Smooth muscle cell (in vitro differentiated cells): ENCODE results near the gene EDN3. TPM values are rescaled to one million over a fixed set of nuclear protein-coding genes. Genes with fewer than 3 reads are reported as not detected.

Source experiments
- DNase-seq: peaks from one replicate; lab custom pipeline; 2025; ENCODE audit not compliant: unreplicated experiment; lab: John Stamatoyannopoulos, UW
- H2AFZ ChIP-seq: fragments of 200-600 bp; sonication (generic); 2 replicates; pipeline ENCODE4 v1.6.0; 2016; ENCODE audit warnings: antibody characterized with exemption, low read depth, mild to moderate bottlenecking
- H3F3A ChIP-seq: fragments of 200-600 bp; sonication (generic); 2 replicates; pipeline ENCODE4 v1.6.0; 2017; ENCODE audit warnings: antibody characterized with exemption, low read depth
- H3K27ac ChIP-seq: fragments of 200-600 bp; sonication (generic); 2 replicates; pipeline ENCODE4 v1.5.1; 2016; ENCODE audit warnings: low read depth, mild to moderate bottlenecking
- H3K27me3 ChIP-seq: fragments of 200-600 bp; sonication (generic); 2 replicates; pipeline ENCODE4 v1.6.1; 2016; ENCODE audit warnings: low read depth, mild to moderate bottlenecking
- H3K36me3 ChIP-seq: fragments of 200-600 bp; sonication (generic); 2 replicates; pipeline ENCODE4 v1.5.1; 2016; ENCODE audit warnings: low read depth
- H3K4me1 ChIP-seq: fragments of 200-600 bp; sonication (generic); 2 replicates; pipeline ENCODE4 v1.5.1; 2016; ENCODE audit warnings: low read depth
- H3K4me2 ChIP-seq: fragments of 200-600 bp; sonication (generic); 2 replicates; pipeline ENCODE4 v1.6.0; 2016; ENCODE audit warnings: mild to moderate bottlenecking
- H3K4me3 ChIP-seq: fragments of 200-600 bp; sonication (generic); 2 replicates; pipeline ENCODE4 v1.5.1; 2016; ENCODE audit warnings: mild to moderate bottlenecking
- H3K79me2 ChIP-seq: fragments of 200-600 bp; sonication (generic); 2 replicates; pipeline ENCODE4 v1.6.0; 2016; ENCODE audit warnings: low read depth, mild to moderate bottlenecking
- H3K9ac ChIP-seq: fragments of 200-600 bp; sonication (generic); 2 replicates; pipeline ENCODE4 v1.6.0; 2016; ENCODE audit warnings: low read depth
- H3K9me3 ChIP-seq: fragments of 200-600 bp; sonication (generic); replicated peaks from 2 replicates; pipeline ENCODE4 v1.5.1; 2016; ENCODE audit warnings: low read depth
- H4K20me1 ChIP-seq: fragments of 200-600 bp; sonication (generic); 2 replicates; pipeline ENCODE4 v1.6.0; 2016; ENCODE audit warnings: low read depth
- WGBS: methylation state at CpG from one replicate; pipeline ENCODE4 v1.1.7; 2016; ENCODE audit warnings: low lambda C conversion rate; 5-methylcytosine and 5-hydroxymethylcytosine counted together
- polyA plus RNA-seq: library from polyadenylated mRNA; unstranded; fragments of >200 nt; fragmentation: Nextera tagmentation; extraction: Ambion mirVana; gene quantifications from 2 replicates; pipeline ENCODE4 v1.2.1, GENCODE V29; 2016
- total RNA-seq: library from RNA; depleted of rRNA; stranded (reverse); fragments of >200 nt; gene quantifications from 2 replicates; pipeline ENCODE4 v1.2.3, GENCODE V29; 2014
- TF ChIP-seq, protein P1 (sequence below): fragments of 200-600 bp; sonication (generic); IDR thresholded peaks from 2 replicates; pipeline ENCODE4 v1.5.1; 2017; ENCODE audit warnings: borderline replicate concordance, mild to moderate bottlenecking, antibody characterized with exemption; ENCODE audit not compliant: insufficient read depth, poor library complexity, severe bottlenecking

The EDN3 gene
- total and polyA plus RNA-seq, 2 experiments from 2014 or later: not detected

GRCh38 chr20:59268870-59269269 is 31.5 kb upstream of the EDN3 start:
- Histone ChIP-seq H3K36me3 (no peaks in the 10 kb centered on the region), H3K79me2 (no peaks in the 10 kb centered on the region), H4K20me1 (no peaks in the 10 kb centered on the region), H3K4me1 (peaks cover 6% of the 10 kb centered on the region), H3K27ac (no peak overlapping the region), H3K27me3 (peaks cover 80% of the 10 kb centered on the region), H3K4me3 (no peak overlapping the region), H2AFZ (no peak overlapping the region), H3F3A (no peaks in the 10 kb centered on the region), H3K4me2 (no peak overlapping the region), H3K9me3 (no peaks in the 10 kb centered on the region), H3K9ac (no peak overlapping the region)
- no peak for DNase-seq
- 34% methylated on average over 3 of the region's 3 CpGs for WGBS
- TF ChIP-seq, protein P1, sequence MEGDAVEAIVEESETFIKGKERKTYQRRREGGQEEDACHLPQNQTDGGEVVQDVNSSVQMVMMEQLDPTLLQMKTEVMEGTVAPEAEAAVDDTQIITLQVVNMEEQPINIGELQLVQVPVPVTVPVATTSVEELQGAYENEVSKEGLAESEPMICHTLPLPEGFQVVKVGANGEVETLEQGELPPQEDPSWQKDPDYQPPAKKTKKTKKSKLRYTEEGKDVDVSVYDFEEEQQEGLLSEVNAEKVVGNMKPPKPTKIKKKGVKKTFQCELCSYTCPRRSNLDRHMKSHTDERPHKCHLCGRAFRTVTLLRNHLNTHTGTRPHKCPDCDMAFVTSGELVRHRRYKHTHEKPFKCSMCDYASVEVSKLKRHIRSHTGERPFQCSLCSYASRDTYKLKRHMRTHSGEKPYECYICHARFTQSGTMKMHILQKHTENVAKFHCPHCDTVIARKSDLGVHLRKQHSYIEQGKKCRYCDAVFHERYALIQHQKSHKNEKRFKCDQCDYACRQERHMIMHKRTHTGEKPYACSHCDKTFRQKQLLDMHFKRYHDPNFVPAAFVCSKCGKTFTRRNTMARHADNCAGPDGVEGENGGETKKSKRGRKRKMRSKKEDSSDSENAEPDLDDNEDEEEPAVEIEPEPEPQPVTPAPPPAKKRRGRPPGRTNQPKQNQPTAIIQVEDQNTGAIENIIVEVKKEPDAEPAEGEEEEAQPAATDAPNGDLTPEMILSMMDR: no peak

DNA sequence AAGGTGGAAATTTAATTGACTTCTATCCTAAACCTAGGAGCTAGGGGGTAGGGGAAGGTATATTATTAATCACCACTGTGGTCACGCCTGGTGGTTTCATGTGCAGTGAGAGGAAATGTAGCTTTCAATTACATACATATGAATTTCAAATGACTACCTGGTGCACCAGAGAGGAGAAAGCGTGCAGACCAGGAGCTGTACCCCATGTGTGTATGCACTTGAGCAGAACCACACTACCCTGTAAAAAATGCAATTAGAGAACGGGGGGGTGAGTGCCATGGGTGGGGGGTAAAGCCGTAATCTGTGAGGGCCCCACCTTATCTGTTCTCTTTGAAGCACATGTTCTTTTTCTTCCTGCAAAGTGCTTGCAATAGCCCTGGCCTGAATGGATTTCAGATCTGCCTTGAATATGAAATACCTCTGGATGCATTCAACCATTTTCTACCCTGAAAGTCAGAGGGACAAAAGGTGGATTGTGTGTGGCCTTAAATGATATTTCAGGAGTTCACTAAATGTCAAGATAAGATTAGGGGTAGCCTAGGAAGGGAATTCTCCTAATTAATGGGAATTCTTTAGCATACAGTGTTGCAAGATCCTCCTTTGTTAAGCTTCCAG is 30.9 kb upstream of the EDN3 start:
- H3K4me1 ChIP-seq: peaks cover 6% of the 10 kb centered on the region
- no peaks in the 10 kb centered on the region for H3F3A ChIP-seq
- H3K4me3 ChIP-seq: no peak overlapping the region
- no peak overlapping the region for H3K9ac ChIP-seq
- H3K36me3 ChIP-seq: no peaks in the 10 kb centered on the region
- 53% methylated on average over 4 of the region's 4 CpGs for WGBS
- no peak for DNase-seq
- TF ChIP-seq, protein P1: no peak
- no peaks in the 10 kb centered on the region for H3K9me3 ChIP-seq
- no peaks in the 10 kb centered on the region for H3K79me2 ChIP-seq
- H2AFZ ChIP-seq: no peak overlapping the region
- no peak overlapping the region for H3K4me2 ChIP-seq
- no peak overlapping the region for H3K27ac ChIP-seq
- peaks cover 80% of the 10 kb centered on the region for H3K27me3 ChIP-seq
- H4K20me1 ChIP-seq: no peaks in the 10 kb centered on the region

DNA sequence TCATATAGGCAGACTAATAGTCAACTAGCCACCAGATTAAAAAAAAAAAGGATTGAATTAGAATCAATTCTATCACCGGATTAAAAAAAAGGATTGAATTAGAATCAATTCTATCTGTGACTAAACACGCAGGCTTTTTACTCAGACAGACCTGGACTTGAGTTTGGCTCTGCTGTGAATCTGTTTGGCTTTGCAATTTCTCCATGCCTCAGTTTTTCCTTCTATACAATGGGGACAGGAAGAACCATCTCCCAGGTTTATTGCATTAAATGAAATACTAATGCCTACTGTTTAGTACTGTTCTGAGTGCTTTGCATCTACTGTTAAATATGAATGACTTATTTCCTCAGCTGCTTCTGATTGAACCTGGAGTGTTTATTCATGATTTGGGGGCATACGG is 30.0 kb upstream of the EDN3 start:
- H3K4me2 ChIP-seq: no peak overlapping the region
- peaks cover 6% of the 10 kb centered on the region for H3K4me1 ChIP-seq
- no peak for DNase-seq
- H3K79me2 ChIP-seq: no peaks in the 10 kb centered on the region
- no peak overlapping the region for H3K9ac ChIP-seq
- H2AFZ ChIP-seq: no peak overlapping the region
- 95% methylated on average over 3 of the region's 3 CpGs for WGBS
- no peak overlapping the region for H3K4me3 ChIP-seq
- no peaks in the 10 kb centered on the region for H3F3A ChIP-seq
- TF ChIP-seq, protein P1: no peak
- H3K36me3 ChIP-seq: no peaks in the 10 kb centered on the region
- H4K20me1 ChIP-seq: no peaks in the 10 kb centered on the region
- H3K27ac ChIP-seq: no peak overlapping the region
- H3K9me3 ChIP-seq: no peaks in the 10 kb centered on the region
- H3K27me3 ChIP-seq: peaks cover 75% of the 10 kb centered on the region

- no peak overlapping the region for H3K4me2 ChIP-seq
- no peak overlapping the region for H2AFZ ChIP-seq
- H3K27me3 ChIP-seq: peaks cover 52% of the 10 kb centered on the region
- TF ChIP-seq, protein P1: no peak
- no peaks in the 10 kb centered on the region for H3K36me3 ChIP-seq
- H3K4me1 ChIP-seq: peaks cover 6% of the 10 kb centered on the region
- H3F3A ChIP-seq: no peaks in the 10 kb centered on the region
- no peaks in the 10 kb centered on the region for H4K20me1 ChIP-seq
- H3K9ac ChIP-seq: no peak overlapping the region
- H3K79me2 ChIP-seq: no peaks in the 10 kb centered on the region
- no peaks in the 10 kb centered on the region for H3K9me3 ChIP-seq
- 81% methylated on average over 11 of the region's 11 CpGs for WGBS
- no peak for DNase-seq
- H3K27ac ChIP-seq: no peak overlapping the region
- no peak overlapping the region for H3K4me3 ChIP-seq
Observed at GRCh38 chr20:59273739-59274357, 26.6 kb upstream of the EDN3 start.
